ENCODE results near the gene PAM.
"Not testable (repeated sequence)": the region's sequence is repeated elsewhere in the genome, so short reads cannot be mapped to it uniquely, and the experiment has no call there.

The PAM gene

DNA sequence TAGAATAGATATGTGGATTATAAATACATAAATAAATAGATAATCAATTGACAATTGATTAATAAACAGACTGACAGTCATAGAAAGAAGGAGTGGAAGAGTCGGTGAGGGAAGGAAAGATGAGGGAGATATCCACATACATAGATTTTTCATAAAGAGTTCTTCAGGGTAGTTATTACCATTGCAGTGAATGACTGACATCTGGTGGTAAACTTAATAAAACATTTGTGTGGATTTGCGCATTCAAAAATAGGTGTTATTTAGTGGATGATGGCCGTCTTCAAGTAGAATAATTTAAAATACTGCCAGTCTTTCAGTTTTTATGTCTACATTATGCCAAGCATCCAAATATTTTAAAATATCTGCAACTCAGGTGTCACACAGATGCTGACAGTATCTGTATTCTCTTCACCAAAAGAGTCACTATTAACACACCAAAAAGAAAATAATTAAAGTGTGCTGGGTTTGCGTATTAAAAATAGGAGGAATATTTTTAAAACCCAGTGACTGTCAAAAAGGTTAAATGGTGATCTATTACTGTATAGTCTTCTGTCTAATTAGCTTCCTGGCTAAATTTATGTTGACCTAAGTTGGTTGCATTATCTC, 286.1 kb downstream of the PAM start:
- no peak overlapping the region for H3K4me3 ChIP-seq (ENCODE audit: low read length)
- H2AFZ ChIP-seq (ENCODE audit: low read depth, low read length), result no peak overlapping the region
- no peaks in the 10 kb centered on the region for H3K4me1 ChIP-seq (ENCODE audit: insufficient read depth, low read length)
- H3K36me3 ChIP-seq (ENCODE audit: insufficient read depth, low read length), result no peaks in the 10 kb centered on the region
- H3K27me3 ChIP-seq (ENCODE audit: insufficient read depth, low read length), result no peaks in the 10 kb centered on the region
- no peaks in the 10 kb centered on the region for H3K9me3 ChIP-seq (ENCODE audit: low read length)

- not testable (repeated sequence) for H3K4me1 ChIP-seq (ENCODE audit: insufficient read depth, low read length); H3K27me3 ChIP-seq (ENCODE audit: insufficient read depth, low read length); H3K4me3 ChIP-seq (ENCODE audit: low read length); H3K9me3 ChIP-seq (ENCODE audit: low read length); H2AFZ ChIP-seq (ENCODE audit: low read depth, low read length); H3K36me3 ChIP-seq (ENCODE audit: insufficient read depth, low read length)
Observed at GRCh38 chr5:103046706-103047105, 291.6 kb downstream of the PAM start.

GRCh38 chr5:103057208-103058130, 302.4 kb downstream of the PAM start:
- Histone ChIP-seq H3K4me3 (ENCODE audit: low read length) (no peak overlapping the region), H3K36me3 (ENCODE audit: insufficient read depth, low read length) (no peaks in the 10 kb centered on the region), H3K27me3 (ENCODE audit: insufficient read depth, low read length) (no peaks in the 10 kb centered on the region), H3K9me3 (ENCODE audit: low read length) (no peaks in the 10 kb centered on the region), H2AFZ (ENCODE audit: low read depth, low read length) (no peak overlapping the region), H3K4me1 (ENCODE audit: insufficient read depth, low read length) (no peaks in the 10 kb centered on the region)

- Histone ChIP-seq H3K36me3 (ENCODE audit: insufficient read depth, low read length) (no peaks in the 10 kb centered on the region), H3K27me3 (ENCODE audit: insufficient read depth, low read length) (no peaks in the 10 kb centered on the region), H3K4me3 (ENCODE audit: low read length) (no peak overlapping the region), H3K4me1 (ENCODE audit: insufficient read depth, low read length) (no peaks in the 10 kb centered on the region), H3K9me3 (ENCODE audit: low read length) (no peaks in the 10 kb centered on the region), H2AFZ (ENCODE audit: low read depth, low read length) (no peak overlapping the region)
Observed at GRCh38 chr5:103059525-103059924, 304.4 kb downstream of the PAM start.

- Histone ChIP-seq H3K4me1 (ENCODE audit: insufficient read depth, low read length) (no peaks in the 10 kb centered on the region), H3K4me3 (ENCODE audit: low read length) (no peak overlapping the region), H3K27me3 (ENCODE audit: insufficient read depth, low read length) (no peaks in the 10 kb centered on the region), H3K36me3 (ENCODE audit: insufficient read depth, low read length) (no peaks in the 10 kb centered on the region), H2AFZ (ENCODE audit: low read depth, low read length) (no peak overlapping the region), H3K9me3 (ENCODE audit: low read length) (no peaks in the 10 kb centered on the region)
Observed at GRCh38 chr5:103060424-103060954, 305.4 kb downstream of the PAM start.

DNA sequence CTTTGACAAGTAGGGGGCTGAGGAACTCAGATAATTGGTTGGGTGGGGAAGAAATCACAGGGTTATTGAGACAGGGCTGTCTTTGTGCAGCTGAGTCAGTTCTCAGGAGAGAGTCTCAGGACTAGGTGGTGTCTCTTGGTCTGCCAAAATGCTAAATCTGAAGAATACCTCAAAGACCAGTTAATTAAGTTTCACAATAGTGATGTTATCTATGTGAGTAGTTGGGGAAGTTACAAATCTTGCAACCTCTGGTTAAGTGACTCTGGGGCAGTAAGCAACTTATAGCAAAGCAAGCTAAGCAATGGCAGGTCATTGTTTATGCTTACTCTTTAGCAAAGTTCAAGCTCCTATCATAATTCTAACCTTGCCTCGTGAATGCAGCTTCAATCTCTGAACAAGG, 311.2 kb downstream of the PAM start:
- Histone ChIP-seq H3K27me3 (ENCODE audit: insufficient read depth, low read length) (no peaks in the 10 kb centered on the region), H3K4me3 (ENCODE audit: low read length) (no peak overlapping the region)

DNA sequence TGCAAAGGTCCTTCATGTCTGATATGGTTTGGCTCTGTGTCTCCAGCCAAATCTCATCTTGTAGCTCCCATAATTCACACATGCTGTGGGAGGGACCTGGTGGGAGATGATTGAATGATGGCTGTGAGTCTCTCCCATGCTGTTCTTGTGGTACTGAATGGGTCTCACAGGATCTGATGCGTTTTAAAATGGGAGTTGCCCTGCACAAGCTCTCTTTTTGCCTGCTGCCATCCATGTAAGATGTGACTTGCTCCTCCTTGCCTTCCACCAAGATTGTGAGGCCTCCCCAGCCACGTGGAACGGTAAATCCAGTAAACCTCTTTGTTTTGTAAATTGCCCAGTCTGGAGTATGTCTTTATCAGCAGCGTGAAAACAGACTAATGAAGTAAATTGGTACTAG, 318.4 kb downstream of the PAM start:
- not testable (repeated sequence) for H2AFZ ChIP-seq (ENCODE audit: low read depth, low read length); H3K4me1 ChIP-seq (ENCODE audit: insufficient read depth, low read length)
- H3K9me3 ChIP-seq (ENCODE audit: low read length), result peaks cover 10% of the 10 kb centered on the region

More for the DNA sequence above, 311.2 kb downstream of the PAM start:
- Histone ChIP-seq H3K4me1 (ENCODE audit: insufficient read depth, low read length) (no peaks in the 10 kb centered on the region), H2AFZ (ENCODE audit: low read depth, low read length) (no peak overlapping the region), H3K36me3 (ENCODE audit: insufficient read depth, low read length) (no peaks in the 10 kb centered on the region), H3K9me3 (ENCODE audit: low read length) (no peaks in the 10 kb centered on the region)

GRCh38 chr5:103075442-103075841, 320.3 kb downstream of the PAM start:
- Histone ChIP-seq H2AFZ (ENCODE audit: low read depth, low read length) (no peak overlapping the region), H3K9me3 (ENCODE audit: low read length) (peaks cover 14% of the 10 kb centered on the region), H3K4me3 (ENCODE audit: low read length) (no peak overlapping the region), H3K36me3 (ENCODE audit: insufficient read depth, low read length) (no peaks in the 10 kb centered on the region), H3K4me1 (ENCODE audit: insufficient read depth, low read length) (no peaks in the 10 kb centered on the region), H3K27me3 (ENCODE audit: insufficient read depth, low read length) (no peaks in the 10 kb centered on the region)

More for the DNA sequence above, 318.4 kb downstream of the PAM start:
- not testable (repeated sequence) for H3K27me3 ChIP-seq (ENCODE audit: insufficient read depth, low read length); H3K4me3 ChIP-seq (ENCODE audit: low read length); H3K36me3 ChIP-seq (ENCODE audit: insufficient read depth, low read length)
